Stimulated activated CD4-positive, alpha-beta T cell treated with anti-CD3 and anti-CD28 coated beads, Interleukin-2, amount 100 ng/mL, for 24 hours (primary cell): ENCODE data around the gene PDX1.
"Not testable (repeated sequence)": the region's sequence is repeated elsewhere in the genome, so short reads cannot be mapped to it uniquely, and the experiment has no call there.

ENCODE experiments used
- DNase-seq, 2 donors: peaks; one replicate each; pipeline ENCODE4 v3.0.0-alpha.2; 2020

Gene PDX1

GRCh38 chr13:27956576-27957300 is 36.9 kb downstream of the PDX1 start:
- DNase-seq = no peak

DNA sequence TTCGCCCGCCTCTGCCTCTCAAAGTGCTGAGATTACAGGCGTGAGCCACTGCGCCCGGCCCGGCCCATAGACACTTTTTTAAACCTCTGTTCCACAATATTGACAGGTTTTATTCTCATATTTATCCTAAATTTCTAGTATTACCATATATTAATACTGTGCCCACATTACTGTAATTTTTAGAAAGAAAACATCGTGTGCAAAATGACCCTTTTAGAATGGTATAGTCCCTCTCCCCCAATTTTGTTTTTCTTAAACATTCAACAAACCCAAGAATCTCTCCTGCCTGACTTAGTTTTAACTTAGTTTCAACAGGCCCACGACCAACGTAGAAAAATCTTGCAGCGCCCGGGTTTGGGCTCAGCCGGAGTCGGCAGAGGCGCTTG is 40.2 kb downstream of the PDX1 start:
- no peak for DNase-seq

- peak in 1 of 2 donors; percentile 61 for DNase-seq
These were observed 40.8 kb downstream of the PDX1 start for GRCh38 chr13:27960362-27961226.

DNA sequence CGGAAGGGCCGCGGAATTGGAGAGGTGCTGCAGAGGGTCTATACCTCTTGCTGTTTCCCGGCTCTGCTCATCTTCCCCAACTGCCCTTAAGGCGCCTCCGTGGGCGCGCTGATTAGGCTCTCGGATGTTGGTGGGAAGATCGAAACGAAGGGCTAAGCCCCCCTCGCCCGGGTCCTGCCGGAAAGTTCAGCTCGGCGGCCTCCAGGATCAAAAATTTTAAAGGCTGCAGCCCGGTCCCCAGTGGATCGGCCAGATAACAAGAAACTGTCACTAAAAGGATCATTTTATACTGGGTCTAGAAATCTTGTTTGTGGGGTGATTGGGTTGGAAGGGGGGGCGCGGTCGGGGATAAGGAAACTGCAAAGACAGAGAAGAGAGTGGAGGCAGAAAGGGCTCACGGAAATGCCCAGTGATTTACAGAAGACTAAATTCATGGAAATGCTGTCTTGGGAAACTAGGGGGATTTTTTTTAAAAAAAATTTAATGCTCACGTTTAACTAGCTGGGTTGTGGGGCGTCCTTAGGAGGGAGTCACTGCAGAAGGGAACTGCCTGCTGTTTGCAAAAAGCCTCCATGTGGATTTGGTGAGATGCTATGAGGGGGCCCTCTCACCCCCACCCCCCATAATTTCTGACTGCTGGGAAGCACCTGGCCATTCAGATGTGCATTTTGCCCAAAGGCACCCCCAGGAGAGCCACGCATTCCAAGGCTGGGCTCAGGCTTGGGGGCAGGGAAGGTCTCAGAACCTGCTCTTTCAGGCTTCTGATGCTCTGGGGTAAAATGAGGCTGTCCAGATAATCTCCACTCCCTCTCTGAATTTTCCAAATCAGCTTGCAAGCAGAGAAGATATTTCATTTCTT is 41.7 kb downstream of the PDX1 start:
- DNase-seq = no peak

- no peak for DNase-seq
These were observed 42.5 kb downstream of the PDX1 start for GRCh38 chr13:27962128-27962841.

DNA sequence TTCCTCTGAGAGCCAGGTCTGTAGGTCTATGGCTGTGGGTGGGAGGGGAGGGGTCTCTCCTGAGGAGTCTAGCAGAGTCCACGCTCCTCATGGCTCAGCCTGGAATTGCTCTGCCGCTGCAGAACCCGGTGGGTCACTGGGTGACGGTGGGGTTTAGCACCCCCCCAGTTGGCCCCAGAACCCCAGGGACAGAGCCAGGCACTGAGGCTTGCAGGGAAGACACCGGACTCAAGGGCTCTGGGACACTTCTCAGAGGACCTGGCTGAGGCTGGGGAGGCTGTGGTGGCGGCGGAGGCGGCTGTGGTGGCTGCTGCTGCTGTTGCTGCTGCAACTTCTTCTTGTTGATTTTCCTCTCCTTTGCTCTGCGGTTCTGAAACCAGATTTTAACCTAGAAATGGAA is 43.2 kb downstream of the PDX1 start:
- no peak for DNase-seq

GRCh38 chr13:27963491-27963890 is 43.7 kb downstream of the PDX1 start:
- no peak for DNase-seq

GRCh38 chr13:27964206-27964605 is 44.4 kb downstream of the PDX1 start:
- DNase-seq = not testable (repeated sequence)

- no peak for DNase-seq
These were observed 45.0 kb downstream of the PDX1 start for GRCh38 chr13:27964741-27965323.

DNA sequence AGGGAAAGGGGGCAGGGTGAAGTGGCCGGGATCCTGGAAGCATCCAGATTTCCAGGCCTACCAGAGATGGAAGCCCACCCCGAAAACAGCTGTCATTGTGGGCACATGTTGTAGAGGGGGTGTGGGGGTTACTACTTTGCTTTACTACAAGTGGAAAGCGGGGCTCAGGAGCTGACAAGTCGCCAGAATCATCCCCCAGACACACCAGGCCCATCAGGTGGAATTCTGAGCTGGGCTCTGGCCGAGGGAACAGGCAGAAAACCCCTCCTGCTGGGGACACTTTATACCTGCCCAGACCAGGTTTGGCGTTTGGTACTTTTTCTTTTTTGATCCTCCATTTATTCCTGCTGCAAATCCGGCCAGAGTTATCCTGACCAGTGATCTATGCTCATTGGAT is 45.5 kb downstream of the PDX1 start:
- DNase-seq = no peak

DNA sequence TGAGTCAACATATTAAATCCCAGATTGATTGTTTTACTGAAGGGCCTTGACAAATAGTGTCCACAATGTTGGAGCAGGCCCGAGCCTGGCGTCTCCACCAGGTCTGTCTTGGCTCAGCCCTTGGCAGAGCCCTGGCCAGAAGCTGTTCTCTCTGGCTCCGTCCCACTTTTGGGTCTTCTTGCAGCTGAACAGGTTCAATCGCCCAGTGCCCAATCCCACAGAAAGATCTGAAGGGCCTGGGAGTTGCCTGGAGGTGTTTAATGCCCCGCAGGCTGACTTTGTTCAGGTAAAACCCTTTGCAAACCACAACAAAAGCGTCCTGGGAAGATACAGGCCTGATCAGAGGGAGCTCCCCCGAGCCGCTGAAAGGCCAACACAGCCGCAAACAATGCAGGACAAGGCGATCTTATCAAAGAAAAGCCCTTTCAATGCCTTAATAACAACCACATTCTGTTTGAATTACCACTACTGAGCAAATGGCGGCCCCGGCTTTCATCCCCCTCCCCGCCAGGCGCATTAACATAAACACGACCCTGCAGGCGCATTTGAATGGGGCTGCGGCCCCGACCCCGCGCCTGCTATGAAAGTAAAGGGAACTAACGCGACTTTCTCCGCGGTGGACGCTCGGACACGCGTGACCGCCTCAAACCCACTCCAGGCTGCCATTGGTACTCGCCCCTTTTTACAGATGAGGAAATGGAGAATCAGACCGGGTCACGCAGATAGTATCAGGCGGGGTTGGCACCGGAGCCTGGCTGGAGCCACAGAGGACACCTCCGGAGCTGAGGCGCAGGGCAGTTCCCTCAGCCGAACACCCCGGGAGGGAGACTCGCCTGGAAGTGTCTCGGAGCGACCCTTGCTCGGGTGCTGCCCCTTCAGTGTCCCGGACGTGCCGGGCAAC is 46.2 kb downstream of the PDX1 start:
- DNase-seq = no peak

GRCh38 chr13:27966641-27967202 is 46.9 kb downstream of the PDX1 start:
- no peak for DNase-seq

DNA sequence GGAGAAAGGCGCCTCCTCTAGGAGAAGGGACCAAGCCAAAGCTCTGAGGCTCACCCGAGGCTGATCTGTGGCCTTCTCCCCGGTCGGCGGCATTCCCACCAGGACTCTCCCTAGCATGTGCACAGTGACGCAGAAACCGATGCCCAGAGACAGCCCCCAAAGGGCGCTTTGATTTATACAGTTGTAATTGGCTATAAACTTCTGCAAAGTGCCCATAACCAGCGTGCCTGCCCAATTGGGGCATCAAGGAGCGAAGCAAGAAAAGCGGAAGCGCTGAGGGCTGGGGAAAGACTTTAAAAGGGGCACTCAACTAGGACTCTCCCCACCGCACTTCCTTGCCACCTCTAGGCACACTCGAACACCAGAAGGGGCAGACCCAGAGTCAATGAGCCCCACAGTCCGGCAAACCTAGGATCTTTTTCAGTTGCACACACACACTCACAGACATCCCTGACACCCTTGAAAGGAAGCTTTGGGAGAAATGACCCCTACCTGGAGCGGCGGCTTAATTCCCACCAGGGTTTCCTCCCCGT is 47.5 kb downstream of the PDX1 start:
- DNase-seq = no peak

GRCh38 chr13:27967736-27968315 is 48.0 kb downstream of the PDX1 start:
- no peak for DNase-seq

DNA sequence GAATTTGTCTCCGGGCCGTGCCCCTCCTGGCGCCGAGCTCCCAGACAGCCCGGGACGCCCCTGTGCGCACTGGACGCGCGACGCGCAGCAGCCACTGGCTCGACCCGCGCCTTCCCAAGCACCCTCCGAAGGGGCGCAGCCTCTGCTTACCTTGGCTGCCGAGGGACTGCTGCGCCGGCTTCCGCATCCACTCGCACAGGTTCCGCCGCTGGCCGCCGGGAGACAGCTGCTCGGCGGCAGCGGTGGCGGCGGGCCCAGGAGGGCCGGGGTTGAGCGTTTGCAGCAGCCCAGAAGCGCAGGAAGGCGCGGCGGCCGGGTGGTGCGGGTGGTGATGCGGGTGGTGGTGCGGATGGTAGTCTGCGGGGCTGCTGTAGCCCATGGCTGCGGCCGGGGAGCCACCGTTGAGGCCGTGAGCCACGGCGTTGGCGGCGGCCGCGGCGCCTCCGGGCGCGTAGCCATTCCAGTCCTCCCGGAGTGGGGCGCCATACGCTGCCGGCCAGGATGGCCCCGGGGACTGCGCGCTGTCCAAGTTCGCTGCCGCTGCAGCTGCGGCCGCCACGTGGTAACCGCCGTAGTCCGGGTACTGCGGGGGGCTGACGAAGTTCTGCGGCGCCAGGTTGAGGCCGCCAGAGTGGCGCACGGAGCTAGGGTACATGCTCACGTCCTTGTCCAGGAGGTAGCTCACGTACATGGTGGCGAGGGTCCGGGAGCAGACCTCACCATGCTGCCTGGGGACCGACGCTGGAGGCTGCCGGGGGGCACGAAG is 48.7 kb downstream of the PDX1 start:
- DNase-seq = peak in 1 of 2 donors; percentile 20

DNA sequence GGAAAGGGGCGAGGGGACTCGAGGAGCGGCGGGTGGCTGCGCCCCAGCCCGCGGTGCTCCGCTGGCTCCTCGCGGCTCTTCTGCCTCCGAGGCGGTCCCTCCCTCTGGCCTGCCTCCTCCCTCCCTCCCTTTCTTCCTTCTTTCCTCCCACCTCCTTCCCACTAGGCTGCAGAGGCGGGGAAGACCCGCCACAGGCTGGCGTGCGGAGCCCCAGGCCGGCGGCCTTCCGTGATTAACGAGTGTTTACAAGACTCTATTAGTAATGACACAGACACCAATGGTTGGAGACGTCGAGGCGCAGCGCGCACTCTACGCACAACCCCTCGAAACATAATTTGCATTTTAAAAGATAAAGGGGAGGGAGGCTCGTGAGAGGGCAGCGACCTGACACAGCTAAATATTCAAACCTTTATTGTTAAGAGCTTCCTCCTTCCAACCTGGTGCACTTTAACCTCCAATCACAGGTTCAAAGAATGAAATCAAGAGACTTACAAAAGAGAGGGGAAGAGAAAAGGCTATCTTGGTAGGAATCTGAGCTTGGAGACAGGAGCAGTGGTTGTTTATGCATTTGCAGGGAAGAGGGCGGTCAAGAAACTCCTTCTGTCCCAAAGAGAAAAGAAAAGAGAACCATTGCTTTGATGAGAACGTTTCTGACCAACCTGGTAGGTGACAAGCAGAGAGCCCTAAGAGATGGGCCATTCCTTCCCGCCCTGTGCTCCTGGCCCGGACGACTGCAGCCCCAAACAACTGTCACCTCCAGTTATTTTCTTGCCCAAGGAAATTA is 49.5 kb downstream of the PDX1 start, which contains the start of gene CDX2:
Gene CDX2 (minus strand): TSS at position 234 of the 784 bp plus-strand sequence. CDS start 309 bp downstream, outside the sequence.
- DNase-seq = no peak

DNA sequence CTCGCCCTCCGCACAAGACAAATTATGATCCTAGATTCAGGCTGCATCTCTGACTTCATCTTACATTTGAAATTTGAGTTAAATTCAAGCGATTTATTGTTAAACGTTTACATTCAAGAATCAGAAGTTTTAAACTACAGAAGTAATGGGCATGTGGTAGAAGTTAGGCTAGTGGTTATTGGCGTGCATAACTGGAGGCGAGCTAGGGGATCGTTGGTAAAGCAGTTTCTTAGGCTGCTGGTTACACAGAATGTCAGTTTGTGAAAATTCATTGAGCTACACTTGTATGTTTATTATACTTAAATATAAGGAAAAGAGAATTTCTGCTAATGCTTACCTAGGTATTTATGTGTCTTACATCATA is 50.0 kb downstream of the PDX1 start:
- no peak for DNase-seq
